Erythroblast (primary cell): ENCODE results near the gene CEACAM6.

ENCODE experiments used
- GATA1 ChIP-seq: IDR thresholded peaks from 2 replicates; pipeline ENCODE4 v1.6.1; 2011; ENCODE audit warnings: low read depth, mild to moderate bottlenecking, control low read depth, low read length, moderate library complexity
- POLR2A ChIP-seq: IDR thresholded peaks from 2 replicates; pipeline ENCODE4 v1.6.1; 2011; ENCODE audit warnings: mild to moderate bottlenecking, low read length

GRCh38 chr19:41784743-41785142, 29.4 kb downstream of the CEACAM6 start:
- TF ChIP-seq POLR2A (no peak), GATA1 (no peak)
